Measurements from ENCODE around the gene PLOD3.

PLOD3 gene

GRCh38 chr7:101243646-101244374 lies 26.4 kb upstream of the PLOD3 start:
- TF ChIP-seq POLR2A (IDR thresholded peaks at IDR 0.05; ENCODE audit: low read depth, low read length), result no peak
- FAIRE-seq (no peak), DNase-seq (ENCODE audit: insufficient read length, low spot score) (no peak)

DNA sequence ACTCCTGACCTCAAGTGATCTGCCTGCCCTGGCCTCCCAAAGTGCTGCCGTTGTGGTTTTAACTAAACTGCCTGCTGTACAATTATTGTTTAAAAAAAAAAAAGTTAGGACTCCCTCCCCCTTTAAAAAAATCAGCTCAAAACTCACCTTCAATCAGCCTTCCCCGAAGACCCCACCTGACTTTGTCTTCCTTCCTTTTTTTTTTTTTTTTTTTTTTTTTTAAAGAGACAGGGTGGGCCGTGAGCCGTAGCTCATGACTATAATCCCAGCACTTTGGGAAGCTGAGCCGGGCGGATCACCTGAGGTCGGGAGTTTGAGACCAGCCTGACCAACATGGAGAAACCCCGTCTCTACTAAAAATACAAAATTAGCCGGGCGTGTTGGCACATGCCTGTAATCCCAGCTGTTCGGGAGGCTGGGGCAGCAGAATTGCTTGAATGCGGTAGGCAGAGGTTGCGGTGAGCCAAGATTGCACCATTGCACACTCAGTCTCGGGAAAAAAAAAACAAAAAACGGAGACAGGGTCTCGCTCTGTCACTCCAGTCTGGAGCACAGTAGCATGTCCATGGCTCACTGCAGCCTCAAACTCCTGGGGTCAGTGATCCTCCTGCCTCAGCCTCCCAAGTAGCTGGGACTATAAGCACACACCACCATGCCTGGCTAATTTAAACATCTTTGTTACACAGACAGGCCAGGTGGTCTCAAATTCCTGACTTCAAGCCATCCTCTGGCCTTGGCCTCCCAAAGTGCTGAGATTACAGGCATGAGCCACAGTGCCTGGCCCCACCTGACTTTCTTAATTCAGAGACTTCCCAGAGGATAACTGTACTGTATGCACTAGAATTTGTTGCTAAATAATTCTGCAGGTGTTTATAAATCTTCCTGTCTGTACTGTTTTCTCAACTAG lies 24.3 kb upstream of the PLOD3 start:
- TF ChIP-seq POLR2A (IDR thresholded peaks at IDR 0.05; ENCODE audit: low read depth, low read length), result no peak
- FAIRE-seq, result no peak
- DNase-seq (ENCODE audit: insufficient read length, low spot score), result no peak

GRCh38 chr7:101241015-101241363 lies 23.6 kb upstream of the PLOD3 start:
- DNase-seq (ENCODE audit: insufficient read length, low spot score), result no peak
- no peak for TF ChIP-seq POLR2A (IDR thresholded peaks at IDR 0.05; ENCODE audit: low read depth, low read length)
- no peak for FAIRE-seq

DNA sequence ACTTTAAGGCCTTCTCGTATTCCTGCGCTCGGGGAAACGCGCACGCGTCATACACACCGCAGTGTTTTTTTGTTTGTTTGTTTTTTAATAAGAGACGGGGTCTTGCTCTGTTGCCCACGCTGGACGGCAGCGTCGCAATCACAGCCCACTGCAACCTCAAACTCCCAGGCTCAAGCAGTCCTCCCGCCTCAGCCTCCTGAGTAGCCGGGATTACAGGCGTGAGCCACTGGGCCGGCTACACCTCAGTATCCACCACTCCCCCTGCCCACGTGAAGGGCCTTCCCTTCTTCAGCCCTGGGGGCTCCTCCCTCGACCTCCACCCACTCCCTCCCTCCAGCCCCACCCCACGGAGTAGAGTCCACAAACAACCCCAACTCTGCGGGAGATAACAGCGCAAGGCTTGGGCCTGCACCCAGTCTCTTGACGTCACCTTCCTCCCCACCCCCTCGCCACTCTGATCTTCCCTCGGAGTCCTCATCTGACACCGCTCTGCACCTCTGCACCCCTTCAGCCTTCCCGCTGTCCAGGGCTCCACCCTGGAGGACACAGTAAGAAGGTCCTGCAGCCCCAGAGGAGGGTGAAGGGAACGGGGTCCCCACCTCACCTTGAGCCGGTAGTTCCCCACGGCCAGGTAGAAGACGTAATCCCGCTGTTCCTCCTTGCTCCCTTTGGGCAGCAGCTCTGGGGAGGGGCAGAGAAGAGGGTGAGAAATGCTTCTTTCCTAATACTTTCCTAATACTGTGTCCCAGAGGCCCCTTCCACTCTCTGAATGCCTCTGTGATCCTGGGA lies 23.0 kb upstream of the PLOD3 start:
- FAIRE-seq (no peak), DNase-seq (ENCODE audit: insufficient read length, low spot score) (no peak)
- TF ChIP-seq POLR2A (IDR thresholded peaks at IDR 0.05; ENCODE audit: low read depth, low read length), result no peak

DNA sequence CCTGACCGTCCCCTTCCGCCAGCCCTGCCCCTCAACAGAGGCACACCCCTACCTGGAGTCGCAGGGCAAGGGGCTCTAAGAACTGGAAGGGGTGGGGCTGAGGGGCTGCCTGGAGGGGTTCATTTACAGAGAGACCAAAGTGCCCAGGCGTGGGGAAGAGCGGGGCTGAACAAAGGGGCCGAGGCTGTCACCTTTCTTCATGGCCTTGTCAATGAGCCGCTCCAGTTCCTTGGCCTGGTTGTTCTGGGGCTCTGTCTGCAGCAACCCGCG lies 22.5 kb upstream of the PLOD3 start:
- TF ChIP-seq POLR2A (IDR thresholded peaks at IDR 0.05; ENCODE audit: low read depth, low read length), result no peak
- no peak for FAIRE-seq
- DNase-seq (ENCODE audit: insufficient read length, low spot score), result no peak

GRCh38 chr7:101239191-101239950 lies 22.0 kb upstream of the PLOD3 start:
- no peak for TF ChIP-seq POLR2A (IDR thresholded peaks at IDR 0.05; ENCODE audit: low read depth, low read length)
- no peak for FAIRE-seq
- DNase-seq (ENCODE audit: insufficient read length, low spot score), result no peak

DNA sequence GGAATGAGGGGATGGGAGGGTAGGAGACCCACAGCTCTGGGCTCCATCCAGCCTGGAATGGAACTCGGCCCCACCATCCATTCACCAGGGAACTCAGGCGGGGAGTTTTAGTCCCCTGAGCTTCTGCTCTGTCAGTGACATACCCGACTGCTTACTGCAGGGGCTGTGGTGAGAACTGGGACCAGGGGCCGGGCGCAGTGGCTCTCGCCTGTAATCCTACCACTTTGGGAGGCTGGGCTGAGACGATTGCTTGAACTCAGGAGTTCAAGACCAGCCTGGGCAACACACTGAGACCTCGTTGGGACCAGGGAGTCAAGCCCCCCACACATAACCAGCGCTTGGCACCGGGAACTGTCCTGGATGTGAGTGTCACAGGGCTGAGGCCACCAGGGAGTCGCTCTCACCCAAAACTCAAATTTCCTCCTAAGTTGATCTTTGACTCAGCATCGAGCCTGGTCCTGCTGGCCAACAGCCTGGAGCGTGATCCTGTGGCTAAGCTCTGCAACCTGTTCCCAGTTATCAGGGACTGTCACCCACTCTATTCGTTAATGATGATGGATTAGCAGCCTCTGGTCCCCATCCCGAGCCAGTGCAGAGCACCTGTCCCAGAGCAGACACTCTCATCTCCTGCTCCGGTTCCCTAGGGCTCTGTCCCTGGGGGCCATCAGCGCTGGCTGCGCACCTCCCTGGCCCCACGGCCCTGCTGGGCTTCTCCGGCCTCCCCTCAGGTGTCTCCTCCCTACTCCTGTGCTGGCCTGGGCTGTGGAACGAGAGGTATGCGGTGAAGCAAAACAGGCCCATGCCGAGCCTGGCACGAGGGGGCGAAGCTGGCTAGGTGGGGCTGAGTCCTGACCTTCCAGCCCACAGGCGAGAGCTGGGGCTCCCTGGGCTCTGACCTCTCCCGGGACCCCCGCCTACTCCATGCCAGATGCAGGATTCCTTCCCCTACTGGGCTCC lies 21.1 kb upstream of the PLOD3 start:
- DNase-seq (ENCODE audit: insufficient read length, low spot score), result no peak
- FAIRE-seq, result no peak
- no peak for TF ChIP-seq POLR2A (IDR thresholded peaks at IDR 0.05; ENCODE audit: low read depth, low read length)

- no peak for DNase-seq (ENCODE audit: insufficient read length, low spot score)
- no peak for FAIRE-seq
- no peak for TF ChIP-seq POLR2A (IDR thresholded peaks at IDR 0.05; ENCODE audit: low read depth, low read length)
Measured at GRCh38 chr7:101237206-101238067, 20.1 kb upstream of the PLOD3 start, which contains the start of gene CLDN15. Gene CLDN15 (minus strand): TSS chr7:101237802. CDS start chr7:101237581, 221 bp downstream.

GRCh38 chr7:101236292-101236835 lies 19.0 kb upstream of the PLOD3 start:
- no peak for FAIRE-seq

GRCh38 chr7:101235522-101235921 lies 18.1 kb upstream of the PLOD3 start:
- TF ChIP-seq POLR2A (IDR thresholded peaks at IDR 0.05; ENCODE audit: low read depth, low read length), result no peak
- DNase-seq (ENCODE audit: insufficient read length, low spot score) (no peak), FAIRE-seq (no peak)

More at GRCh38 chr7:101236292-101236835, 19.0 kb upstream of the PLOD3 start:
- DNase-seq (ENCODE audit: insufficient read length, low spot score), result no peak
- no peak for TF ChIP-seq POLR2A (IDR thresholded peaks at IDR 0.05; ENCODE audit: low read depth, low read length)

DNA sequence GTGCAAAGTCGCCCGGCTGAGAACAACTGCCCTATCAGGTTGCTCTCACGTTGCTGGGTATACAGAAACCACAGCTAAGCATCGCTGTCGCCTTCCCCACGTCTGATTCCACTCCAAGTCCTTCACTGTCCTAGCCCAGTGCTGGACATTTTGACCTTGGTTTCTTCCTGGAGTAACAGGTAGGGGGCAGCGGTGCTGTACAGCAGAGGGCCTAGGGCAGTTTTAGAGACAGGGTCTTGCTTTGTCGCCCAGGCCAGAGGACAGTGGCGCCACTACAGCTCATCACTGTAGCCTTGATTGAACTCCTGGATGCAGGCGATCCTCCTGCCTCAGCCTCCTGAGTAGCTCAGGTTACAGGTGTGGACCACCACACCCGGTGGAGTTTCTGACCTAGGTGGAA lies 17.7 kb upstream of the PLOD3 start:
- no peak for DNase-seq (ENCODE audit: insufficient read length, low spot score)
- no peak for FAIRE-seq
- no peak for TF ChIP-seq POLR2A (IDR thresholded peaks at IDR 0.05; ENCODE audit: low read depth, low read length)

All from H54 (cell line).